ENCODE results near the gene PKNOX1. TPM values are rescaled to one million over a fixed set of nuclear protein-coding genes. Genes with fewer than 3 reads are reported as not detected.
"Not testable (repeated sequence)": the region's sequence is repeated elsewhere in the genome, so short reads cannot be mapped to it uniquely, and the experiment has no call there.

Gene PKNOX1
- total RNA-seq, 1 donor from 2014 or later: 18.9 TPM

DNA sequence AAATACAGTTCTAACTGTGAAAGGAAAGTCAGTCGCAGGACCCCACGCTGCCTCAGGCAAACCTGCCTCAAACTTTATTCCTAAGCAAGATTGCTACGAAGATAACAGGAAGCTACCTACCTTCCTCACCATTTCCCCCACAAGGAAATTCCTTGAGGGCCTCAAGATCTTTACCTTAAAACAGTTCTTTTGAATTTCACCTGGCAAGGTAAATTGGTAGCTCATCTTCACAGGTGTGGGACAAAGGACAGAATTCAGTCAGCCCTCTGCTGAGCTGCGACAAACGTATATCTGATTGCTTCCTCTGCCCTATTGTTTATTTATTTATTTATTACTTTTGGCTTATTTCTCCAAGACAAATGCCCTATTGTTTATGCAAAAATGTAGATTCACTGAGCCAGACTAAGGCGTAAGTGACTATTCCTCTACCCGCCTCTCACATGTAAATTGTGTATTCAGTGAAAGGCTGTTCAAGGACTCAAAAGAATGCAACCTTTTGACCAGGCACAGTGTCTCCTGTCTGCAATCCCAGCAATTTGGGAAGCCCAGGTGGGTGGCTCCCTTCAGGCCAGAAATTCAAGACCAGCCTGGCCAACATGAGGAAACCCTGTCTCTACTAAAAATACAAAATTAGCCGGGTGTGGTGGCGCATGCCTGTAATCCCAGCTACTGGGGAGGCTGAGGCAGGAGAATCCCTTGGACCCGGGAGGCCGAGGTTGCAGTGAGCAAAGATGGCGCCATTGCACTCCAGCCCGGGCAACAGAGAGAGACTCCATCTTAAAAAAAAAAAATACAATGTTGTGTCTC lies 17.3 kb upstream of the PKNOX1 start:
- DNase-seq: no peak

DNA sequence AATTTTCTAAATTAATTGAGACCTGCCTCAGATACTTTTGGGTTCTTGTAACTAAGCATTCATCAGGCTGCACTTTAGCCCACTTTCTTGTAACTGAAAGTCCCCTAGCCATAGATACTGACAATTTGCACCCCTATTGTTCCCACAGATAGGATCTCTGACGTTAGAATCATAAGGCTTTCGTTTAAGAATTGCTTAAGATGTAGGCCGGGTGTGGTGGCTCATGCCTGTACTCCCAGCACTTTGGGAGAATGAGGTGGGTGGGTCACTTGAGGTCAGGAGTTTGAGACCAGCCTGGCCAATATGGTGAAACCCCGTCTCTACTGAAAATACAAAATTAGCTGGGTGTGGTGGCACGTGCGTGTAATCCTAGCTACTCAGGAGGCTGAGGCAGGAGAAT lies 16.2 kb upstream of the PKNOX1 start:
- not testable (repeated sequence) for DNase-seq

DNA sequence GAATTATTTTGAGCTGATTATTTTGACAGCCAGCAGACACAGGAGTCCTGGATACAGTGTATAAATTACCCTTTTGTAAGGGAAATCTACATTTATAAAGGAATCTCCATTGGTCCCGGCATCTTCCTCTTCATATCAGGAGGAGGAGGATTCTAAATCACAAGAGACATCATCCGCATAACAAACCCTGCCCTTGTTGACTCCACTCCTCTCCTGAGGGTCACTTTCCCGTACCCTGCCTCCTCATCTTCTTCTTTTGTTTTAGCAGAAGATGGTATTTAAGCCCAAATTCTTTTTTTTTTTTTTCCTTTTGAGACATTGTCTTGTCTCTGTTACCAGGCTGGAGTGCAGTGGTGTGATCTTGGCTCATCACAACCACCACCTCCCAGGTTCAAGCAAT lies 14.6 kb upstream of the PKNOX1 start:
- no peak for DNase-seq

DNA sequence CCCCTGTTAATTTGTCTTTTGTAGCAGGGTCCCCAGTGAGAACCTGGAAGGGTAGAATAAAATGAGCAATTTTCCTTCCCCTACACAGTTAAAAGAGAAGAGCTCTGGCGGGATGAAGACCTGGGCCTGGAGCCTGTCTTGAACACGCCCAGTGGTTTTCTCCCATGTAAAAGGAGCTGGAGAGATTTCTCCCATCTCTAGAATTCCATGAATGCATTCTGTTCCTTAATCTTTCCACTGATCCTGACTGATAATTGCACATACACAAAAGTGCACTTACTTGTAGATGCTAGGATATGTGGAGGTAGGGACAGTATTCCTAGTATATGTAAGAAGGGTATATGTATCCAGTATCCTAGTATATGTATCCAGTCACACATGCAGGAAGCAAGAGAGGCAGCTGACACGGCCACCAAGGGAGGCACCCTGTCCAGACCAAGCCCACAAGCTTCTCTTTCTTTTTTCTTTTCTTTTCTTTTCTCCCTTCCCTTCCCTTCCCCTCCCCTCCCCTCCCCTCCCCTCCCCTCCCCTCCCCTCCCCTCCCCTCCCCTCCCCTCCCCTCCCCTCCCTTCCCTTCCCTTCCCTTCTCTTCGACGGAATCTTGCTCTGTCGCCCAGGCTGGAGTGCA lies 11.9 kb upstream of the PKNOX1 start:
- no peak for DNase-seq

DNA sequence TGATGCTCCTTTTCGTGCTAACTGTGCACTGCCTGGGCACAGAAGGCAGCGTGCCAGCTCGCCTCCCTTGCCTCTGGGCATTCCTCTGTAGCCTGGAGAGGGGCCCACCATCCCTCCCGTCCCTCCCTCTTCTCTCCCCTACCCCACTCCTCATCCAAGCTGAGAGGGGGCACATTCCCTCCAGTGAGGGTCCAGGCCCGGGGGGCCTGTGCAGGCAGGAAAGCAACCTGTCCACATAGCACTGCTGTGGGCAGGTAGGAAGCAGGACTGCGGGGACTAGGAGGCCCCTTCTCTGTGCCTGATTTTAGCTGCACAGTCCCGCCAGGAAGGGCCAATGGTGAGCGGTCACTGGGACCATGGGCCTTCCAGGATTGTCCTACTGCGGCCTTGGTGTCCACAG lies 10.3 kb upstream of the PKNOX1 start:
- DNase-seq: no peak

DNA sequence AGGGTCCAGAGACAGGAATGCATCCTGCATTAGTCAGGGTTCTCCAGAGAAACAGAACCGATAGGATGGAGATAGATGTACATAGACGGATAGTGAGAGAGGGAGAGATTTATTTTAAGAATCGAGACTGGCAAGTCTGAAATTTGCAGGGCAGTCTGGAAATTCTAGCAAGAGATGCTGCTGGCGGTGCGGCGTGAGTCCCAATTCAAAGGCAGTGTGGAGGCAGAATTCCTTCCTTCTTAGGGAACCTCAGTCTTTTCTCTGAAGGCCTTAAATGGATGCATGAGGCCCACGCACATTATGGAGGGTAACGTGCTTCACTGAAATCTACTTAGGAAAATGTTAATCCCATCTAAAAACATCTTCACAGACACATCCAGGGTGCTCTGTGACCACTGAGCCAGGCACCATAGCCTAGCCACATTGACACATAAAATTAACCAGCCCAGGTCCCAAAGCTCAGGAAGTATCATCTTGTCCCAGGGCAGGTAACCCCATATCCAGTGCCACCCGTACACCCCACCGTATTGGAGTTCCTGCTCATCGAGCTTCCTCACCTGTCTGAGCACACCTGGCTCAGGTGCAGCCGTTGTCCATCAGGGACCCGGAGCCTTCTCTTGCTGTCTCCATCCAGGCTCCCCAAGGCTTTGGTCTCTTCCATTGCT lies 9.7 kb upstream of the PKNOX1 start:
- DNase-seq: no peak

DNA sequence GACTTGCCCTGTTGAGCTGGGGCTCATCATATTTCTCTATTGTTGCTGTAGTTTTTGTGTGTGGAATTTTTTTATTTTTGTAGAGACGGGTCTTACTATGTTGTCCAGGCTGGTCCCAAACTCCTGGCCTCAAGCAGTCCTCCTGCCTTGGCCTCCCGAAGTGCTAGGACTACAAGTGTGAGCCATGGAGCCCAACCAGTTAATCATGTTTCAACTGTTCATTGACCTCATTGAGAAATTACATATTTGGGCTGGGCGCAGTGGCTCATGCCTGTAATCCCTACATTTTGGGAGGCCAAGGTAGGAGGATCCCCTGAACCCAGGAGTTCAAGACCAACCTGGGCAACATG lies 9.2 kb upstream of the PKNOX1 start:
- no peak for DNase-seq

DNA sequence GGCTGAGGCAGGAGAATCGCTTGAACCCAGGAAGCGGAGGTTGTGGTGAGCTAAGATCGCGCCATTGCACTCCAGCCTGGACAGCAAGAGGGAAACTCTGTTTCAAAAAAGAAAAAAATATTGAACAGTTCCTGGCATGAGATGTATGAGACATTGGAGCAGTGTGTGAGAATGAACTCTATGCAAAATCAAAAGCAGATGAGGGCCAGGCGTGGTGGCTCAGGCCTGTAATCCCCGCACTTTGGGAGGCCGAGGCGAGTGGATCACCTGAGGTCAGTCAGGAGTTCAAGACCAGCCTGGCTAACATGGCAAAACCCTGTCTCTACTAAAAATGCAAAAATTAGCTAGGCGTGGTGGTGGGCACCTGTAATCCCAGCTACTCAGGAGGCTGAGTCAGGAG lies 6.7 kb upstream of the PKNOX1 start:
- DNase-seq: not testable (repeated sequence)

DNA sequence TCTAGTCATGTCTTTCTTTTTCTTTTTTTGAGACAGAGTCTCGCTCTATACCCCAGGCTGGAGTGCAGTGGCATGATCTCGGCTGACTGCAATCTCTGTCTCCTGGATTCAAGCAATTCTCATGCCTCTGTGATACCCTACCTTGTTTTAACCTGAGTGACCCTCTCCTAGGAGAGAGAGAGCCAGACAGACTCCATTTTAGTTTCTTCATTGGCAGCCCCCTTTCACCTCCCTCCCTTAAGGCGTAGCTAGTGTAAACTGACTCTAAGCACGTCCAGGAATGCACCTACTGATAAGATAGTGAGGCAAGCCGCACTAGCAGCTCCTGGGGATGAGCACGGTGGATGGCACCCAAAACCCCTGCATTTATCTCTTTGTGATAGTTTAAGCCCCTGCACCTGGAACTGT lies 5.2 kb upstream of the PKNOX1 start:
- no peak for DNase-seq

DNA sequence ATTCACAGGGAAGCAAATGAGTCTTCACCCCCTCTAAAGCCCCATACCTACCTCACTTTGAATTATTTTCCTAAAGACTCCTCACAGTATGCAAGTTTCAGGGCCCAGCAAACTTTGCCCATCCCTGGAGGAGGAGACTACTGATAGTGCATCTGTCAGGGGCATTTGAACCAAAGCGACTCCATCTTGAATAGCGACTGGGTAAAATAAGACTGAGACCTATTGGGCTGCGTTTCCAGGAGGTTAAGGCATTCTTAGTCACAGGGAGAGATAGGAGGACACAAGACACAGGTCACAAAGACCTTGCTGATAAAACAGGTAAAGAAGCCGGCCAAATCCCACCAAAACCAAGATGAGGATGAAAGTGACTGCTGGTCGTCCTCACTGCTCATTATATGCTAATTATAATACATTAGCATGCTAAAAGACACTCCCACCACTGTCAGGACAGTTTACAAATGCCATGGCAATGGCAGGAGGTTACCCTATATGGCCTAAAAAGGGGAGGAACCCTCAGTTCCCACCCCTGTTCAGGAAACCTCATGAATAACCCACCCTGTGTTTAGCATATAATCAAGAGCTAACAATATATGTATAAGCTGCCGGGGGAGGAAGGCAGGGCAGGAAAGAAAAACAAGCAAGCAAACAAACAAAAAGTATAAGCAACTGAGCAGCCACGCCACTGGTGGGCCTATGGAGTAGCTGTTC lies 3.3 kb upstream of the PKNOX1 start:
- DNase-seq: no peak

DNA sequence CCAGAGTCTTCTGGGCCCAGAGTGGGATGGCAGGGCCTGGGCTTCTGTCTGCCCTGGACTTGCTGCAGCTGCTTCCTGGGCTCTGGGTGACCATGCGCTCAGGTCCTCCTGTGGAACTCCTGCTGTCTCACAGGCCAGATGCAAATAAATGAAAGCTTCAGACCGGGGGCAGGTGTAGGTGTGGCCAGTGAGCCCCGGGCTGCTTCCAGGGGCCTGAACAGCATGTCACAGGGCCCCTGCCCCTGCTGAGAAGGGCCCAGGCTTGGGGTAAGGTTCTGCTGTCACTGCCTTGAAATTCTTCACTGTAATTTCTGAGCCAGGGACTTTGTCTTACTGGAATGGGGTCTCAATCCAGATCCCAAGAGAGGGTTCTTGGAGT lies 2.5 kb upstream of the PKNOX1 start:
- DNase-seq: no peak

DNA sequence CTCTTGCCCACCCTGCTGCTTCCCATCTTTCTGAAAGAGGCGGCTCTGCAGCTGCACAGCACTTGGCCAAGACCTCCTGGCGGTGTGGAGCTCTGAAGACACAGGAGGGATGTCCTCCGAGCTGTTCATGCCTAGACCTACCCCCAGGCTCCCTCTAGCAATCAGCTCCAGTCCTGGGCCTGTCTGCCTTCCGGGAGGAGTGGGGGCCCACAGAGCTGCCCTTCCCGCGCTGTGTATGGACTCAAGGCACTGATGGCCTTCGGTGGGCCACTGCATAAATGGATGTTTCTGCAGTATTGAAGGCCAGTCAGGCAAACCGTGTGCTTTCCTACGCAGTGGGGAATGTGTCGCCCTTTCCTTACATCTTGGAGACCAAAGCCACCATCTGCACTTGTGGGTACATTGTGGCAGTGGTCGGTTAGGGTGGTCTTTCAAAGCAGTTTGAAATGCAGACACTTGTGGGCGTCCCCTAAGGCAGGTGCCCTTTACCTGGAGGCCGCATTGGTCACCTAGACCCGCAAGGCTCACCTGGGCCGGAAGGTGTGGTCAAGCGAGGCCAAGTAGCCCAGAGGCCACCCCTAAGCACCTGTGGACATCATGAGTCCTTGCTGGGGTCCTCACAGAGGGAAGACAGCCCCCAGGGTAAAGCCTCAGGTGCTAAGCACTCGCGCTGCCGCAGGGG lies 912 bp upstream of the PKNOX1 start:
- no peak for DNase-seq

DNA sequence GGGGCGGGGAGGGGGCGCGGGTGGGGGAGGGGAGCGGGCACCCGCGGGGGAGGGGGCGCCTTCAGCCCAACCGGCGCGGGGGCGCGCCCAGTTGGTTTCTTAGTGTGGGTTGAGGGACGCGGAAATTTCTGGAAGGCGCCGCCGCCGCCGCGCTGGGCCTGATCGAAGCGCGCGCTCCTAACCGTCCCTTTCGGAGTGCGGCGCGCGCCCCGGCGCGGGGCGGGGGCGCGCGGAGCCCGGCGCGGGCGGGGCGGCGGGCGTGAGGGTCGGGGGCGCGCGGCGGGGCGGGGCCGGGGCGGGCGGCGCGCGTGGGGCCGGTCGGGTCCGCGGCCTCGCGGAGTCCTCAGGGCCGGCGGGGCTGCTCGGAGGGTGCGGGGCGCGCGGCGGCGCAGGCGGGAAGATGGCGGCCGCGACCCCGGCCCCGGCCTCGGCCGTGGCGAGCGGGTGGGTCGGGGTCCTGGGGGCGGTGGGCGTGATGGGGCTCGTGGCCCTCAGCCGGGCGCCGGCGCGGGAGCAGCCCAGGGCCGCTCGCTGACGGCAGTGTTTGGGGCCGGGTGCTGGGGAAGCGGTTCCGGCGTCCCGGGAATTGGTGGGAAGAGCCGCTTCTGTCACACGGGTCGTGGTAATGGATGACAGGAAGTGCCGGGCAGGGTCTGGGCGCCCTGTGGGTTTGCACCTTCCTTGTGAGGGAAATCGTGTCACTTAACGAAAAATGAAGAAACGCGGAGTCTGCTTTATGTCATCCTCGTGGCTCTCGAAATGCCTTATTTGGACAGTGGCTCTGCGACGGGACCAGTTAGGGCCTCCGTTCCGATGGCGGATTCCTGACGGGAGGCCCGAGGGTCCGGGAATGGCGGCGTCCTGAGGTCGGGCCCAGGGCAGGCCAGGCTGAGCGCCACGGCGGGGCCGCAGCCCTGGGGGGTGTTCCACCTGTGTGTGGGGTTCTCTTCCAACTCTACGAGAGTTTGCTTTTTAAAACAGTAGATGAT lies 764 bp downstream of the PKNOX1 start:
- peak; percentile 72 for DNase-seq

DNA sequence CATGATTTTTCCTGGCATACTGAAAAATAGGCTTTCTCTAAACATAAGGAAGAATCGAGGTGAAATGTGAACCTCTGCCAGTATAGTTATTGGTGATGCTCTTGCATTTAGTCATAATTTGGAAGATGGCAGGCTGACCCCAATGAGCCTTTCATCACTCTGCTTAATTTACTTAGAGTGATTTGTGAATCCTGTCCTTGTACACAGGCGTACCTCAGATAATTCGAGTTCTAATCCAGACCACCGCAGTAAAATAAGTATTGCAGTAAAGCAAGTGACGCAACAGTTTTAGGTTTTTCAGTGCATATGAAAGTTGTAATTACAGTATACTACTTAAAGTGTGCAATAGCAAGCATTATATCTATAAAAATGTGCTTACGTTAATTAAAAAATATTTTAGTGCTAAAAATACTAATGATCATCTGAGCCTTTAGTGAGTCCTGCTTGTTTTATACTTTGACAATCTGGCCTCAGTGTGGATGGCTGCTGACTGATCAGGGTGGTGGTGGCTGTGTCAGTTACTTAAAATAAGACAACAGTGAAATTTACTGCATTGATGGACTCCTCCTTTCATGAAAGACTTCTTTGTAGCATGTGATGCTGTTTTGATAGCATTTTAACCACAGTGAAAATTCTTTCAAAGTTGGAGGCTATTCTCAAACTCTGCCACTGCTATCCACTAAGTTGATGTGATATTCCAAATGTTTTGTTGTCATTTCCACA lies 1.7 kb downstream of the PKNOX1 start:
- no peak for DNase-seq

DNA sequence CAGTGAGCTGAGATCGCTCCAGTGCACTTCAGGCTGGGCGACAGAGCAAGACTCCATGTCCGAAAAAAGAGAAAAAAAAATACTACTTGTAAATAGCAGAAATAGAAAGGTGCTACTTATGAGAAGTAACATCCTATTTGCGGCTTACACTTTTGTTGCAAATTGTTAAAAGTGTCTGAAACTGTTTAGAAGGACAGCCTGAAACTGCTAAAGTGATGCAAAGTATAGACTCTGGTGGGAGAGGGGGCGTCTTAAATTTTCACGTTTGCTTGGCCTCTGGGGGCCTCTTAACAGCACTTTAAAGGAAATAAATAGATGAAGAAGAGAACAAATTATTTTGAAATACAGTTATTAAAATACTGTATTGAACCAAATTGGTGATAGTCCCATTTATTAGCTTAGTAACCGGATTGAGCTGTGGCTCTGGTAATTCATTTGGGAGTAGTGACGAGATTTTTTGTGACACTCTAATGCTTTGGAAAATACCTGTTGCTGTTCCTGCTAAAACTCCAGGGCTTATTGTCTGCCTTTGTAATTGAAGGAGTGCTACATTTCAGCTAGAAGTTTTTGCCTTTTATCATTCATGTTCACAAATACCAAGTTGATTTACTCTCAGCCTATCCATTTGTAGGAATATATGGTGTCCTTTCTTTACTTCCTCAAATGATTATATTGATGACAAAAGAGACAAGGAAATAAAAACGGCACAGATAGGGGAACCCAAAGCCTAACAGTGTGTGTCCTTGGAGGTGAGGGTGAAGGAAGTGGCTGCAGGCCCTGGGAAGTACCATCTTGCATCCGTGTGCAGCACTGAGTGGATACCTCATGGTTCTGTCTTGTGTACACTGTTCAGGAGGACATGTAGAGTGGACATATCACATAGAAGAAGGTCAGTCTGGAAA lies 6.2 kb downstream of the PKNOX1 start:
- DNase-seq: no peak

DNA sequence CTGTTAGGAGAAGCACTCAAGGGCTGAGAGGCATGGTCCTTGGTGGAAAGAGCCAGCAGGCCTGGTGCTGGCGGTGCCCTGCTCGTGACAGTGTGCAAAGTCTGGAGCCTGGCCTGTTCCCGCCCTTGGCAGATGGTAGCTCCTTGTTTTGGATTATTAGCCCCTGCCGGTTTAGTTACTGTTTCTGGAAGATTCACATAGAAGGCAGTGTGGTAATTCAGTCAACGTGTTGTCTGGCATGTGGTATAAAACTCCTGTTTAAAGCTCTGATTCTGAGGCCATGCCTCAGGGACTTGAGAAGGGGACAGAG lies 6.8 kb downstream of the PKNOX1 start:
- no peak for DNase-seq

DNA sequence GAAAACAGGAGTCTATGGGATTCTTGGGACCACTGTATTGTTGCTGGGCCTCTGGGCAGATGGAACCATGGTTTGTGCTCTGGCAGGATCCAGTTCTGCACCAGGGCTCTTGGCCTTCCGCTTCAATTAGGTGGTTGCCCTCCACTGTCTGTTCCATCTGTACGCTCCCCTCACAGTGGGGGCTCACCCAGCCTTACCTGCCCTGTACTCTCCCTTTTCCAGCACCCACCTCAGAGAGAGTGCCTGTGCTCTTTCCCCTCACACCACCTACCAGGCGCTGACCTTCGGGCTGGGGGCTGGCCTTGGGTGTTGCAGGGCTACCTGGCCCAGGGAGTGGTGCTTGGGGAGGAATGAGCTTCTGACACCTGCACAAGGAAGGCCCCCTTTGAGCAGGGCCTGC lies 7.5 kb downstream of the PKNOX1 start:
- DNase-seq: no peak

DNA sequence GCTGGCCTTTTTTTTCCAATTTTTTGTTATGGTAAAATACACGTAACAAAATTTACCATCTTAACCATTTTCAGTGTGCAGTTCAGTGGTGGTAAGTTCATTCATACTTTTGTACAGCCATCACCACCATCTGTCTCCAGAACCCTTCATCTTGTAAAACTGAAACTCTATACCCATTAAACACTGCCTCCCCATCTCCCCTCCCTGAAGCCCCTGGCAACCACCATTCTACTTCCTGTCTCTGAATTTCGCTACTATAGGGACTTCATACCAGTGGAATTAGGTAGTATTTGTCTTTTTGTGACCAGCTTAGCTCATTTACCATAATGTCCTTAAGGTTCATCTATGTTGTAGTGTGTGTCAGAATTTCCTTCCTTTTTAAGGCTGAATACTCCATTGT lies 8.7 kb downstream of the PKNOX1 start:
- DNase-seq: no peak

DNA sequence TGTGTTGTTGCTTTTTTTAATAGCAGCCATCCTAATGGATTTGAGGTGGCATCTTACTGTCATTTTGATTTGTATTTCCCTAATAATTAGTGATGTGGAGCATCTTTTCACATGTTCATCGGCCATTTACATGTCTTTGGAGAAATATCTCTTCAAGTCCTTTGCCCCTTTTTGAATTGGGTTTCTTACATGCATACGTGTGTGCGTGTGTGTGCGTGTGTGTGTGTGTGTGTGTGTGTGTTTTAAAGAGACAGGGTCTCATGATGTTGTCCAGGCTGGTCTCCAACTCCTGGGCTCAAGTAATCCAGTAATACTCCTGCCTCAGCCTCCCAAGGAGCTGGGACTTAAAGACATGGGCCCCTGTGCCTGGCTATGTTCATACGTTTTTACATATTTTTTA lies 9.5 kb downstream of the PKNOX1 start:
- DNase-seq: no peak
